Smooth muscle cell (in vitro differentiated cells): ENCODE results near the gene DIP2C. TPM values are rescaled to one million over a fixed set of nuclear protein-coding genes. Genes with fewer than 3 reads are reported as not detected.

Source experiments
- DNase-seq: peaks from one replicate; lab custom pipeline; 2025; ENCODE audit not compliant: unreplicated experiment; lab: John Stamatoyannopoulos, UW
- H2AFZ ChIP-seq: fragments of 200-600 bp; sonication (generic); 2 replicates; pipeline ENCODE4 v1.6.0; 2016; ENCODE audit warnings: antibody characterized with exemption, low read depth, mild to moderate bottlenecking
- H3F3A ChIP-seq: fragments of 200-600 bp; sonication (generic); 2 replicates; pipeline ENCODE4 v1.6.0; 2017; ENCODE audit warnings: antibody characterized with exemption, low read depth
- H3K27ac ChIP-seq: fragments of 200-600 bp; sonication (generic); 2 replicates; pipeline ENCODE4 v1.5.1; 2016; ENCODE audit warnings: low read depth, mild to moderate bottlenecking
- H3K27me3 ChIP-seq: fragments of 200-600 bp; sonication (generic); 2 replicates; pipeline ENCODE4 v1.6.1; 2016; ENCODE audit warnings: low read depth, mild to moderate bottlenecking
- H3K36me3 ChIP-seq: fragments of 200-600 bp; sonication (generic); 2 replicates; pipeline ENCODE4 v1.5.1; 2016; ENCODE audit warnings: low read depth
- H3K4me1 ChIP-seq: fragments of 200-600 bp; sonication (generic); 2 replicates; pipeline ENCODE4 v1.5.1; 2016; ENCODE audit warnings: low read depth
- H3K4me2 ChIP-seq: fragments of 200-600 bp; sonication (generic); 2 replicates; pipeline ENCODE4 v1.6.0; 2016; ENCODE audit warnings: mild to moderate bottlenecking
- H3K4me3 ChIP-seq: fragments of 200-600 bp; sonication (generic); 2 replicates; pipeline ENCODE4 v1.5.1; 2016; ENCODE audit warnings: mild to moderate bottlenecking
- H3K79me2 ChIP-seq: fragments of 200-600 bp; sonication (generic); 2 replicates; pipeline ENCODE4 v1.6.0; 2016; ENCODE audit warnings: low read depth, mild to moderate bottlenecking
- H3K9ac ChIP-seq: fragments of 200-600 bp; sonication (generic); 2 replicates; pipeline ENCODE4 v1.6.0; 2016; ENCODE audit warnings: low read depth
- H3K9me3 ChIP-seq: fragments of 200-600 bp; sonication (generic); replicated peaks from 2 replicates; pipeline ENCODE4 v1.5.1; 2016; ENCODE audit warnings: low read depth
- H4K20me1 ChIP-seq: fragments of 200-600 bp; sonication (generic); 2 replicates; pipeline ENCODE4 v1.6.0; 2016; ENCODE audit warnings: low read depth
- WGBS: methylation state at CpG from one replicate; pipeline ENCODE4 v1.1.7; 2016; ENCODE audit warnings: low lambda C conversion rate; 5-methylcytosine and 5-hydroxymethylcytosine counted together
- polyA plus RNA-seq: library from polyadenylated mRNA; unstranded; fragments of >200 nt; fragmentation: Nextera tagmentation; extraction: Ambion mirVana; gene quantifications from 2 replicates; pipeline ENCODE4 v1.2.1, GENCODE V29; 2016
- total RNA-seq: library from RNA; depleted of rRNA; stranded (reverse); fragments of >200 nt; gene quantifications from 2 replicates; pipeline ENCODE4 v1.2.3, GENCODE V29; 2014
- TF ChIP-seq, protein P1 (sequence below): fragments of 200-600 bp; sonication (generic); IDR thresholded peaks from 2 replicates; pipeline ENCODE4 v1.5.1; 2017; ENCODE audit warnings: borderline replicate concordance, mild to moderate bottlenecking, antibody characterized with exemption; ENCODE audit not compliant: insufficient read depth, poor library complexity, severe bottlenecking

Gene DIP2C
- total and polyA plus RNA-seq, 2 experiments from 2014 or later = 14.9 to 15.3 TPM

DNA sequence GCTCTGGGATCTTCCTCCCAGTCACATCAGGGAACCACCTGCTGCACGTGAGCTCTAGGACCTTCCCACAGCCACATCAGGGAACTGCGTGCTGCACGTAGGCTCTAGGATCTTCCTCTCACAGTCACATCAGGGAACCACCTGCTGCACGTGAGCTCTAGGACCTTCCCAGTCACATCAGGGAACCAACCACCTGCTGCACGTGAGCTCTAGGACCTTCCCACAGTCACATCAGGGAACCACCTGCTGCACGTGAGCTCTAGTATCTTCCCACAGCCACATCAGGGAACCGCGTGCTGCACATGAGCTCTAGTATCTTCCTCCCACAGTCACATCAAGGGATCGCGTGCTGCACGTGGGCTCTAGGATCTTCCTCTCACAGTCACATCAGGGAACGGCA is 229.7 kb downstream of the DIP2C start:
- peaks cover 90% of the 10 kb centered on the region for H4K20me1 ChIP-seq
- no peaks in the 10 kb centered on the region for H3K4me1 ChIP-seq
- no peaks in the 10 kb centered on the region for H3K9me3 ChIP-seq
- WGBS = 97% methylated on average over 12 of the region's 12 CpGs
- H3K9ac ChIP-seq = no peak overlapping the region
- no peaks in the 10 kb centered on the region for H3F3A ChIP-seq
- H3K36me3 ChIP-seq = no peaks in the 10 kb centered on the region
- H3K4me2 ChIP-seq = no peak overlapping the region
- no peak for DNase-seq
- peaks cover 14% of the 10 kb centered on the region for H3K79me2 ChIP-seq
- TF ChIP-seq, protein P1, sequence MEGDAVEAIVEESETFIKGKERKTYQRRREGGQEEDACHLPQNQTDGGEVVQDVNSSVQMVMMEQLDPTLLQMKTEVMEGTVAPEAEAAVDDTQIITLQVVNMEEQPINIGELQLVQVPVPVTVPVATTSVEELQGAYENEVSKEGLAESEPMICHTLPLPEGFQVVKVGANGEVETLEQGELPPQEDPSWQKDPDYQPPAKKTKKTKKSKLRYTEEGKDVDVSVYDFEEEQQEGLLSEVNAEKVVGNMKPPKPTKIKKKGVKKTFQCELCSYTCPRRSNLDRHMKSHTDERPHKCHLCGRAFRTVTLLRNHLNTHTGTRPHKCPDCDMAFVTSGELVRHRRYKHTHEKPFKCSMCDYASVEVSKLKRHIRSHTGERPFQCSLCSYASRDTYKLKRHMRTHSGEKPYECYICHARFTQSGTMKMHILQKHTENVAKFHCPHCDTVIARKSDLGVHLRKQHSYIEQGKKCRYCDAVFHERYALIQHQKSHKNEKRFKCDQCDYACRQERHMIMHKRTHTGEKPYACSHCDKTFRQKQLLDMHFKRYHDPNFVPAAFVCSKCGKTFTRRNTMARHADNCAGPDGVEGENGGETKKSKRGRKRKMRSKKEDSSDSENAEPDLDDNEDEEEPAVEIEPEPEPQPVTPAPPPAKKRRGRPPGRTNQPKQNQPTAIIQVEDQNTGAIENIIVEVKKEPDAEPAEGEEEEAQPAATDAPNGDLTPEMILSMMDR = no peak
- no peaks in the 10 kb centered on the region for H3K27me3 ChIP-seq
- no peak overlapping the region for H3K27ac ChIP-seq
- no peak overlapping the region for H2AFZ ChIP-seq
- no peak overlapping the region for H3K4me3 ChIP-seq

DNA sequence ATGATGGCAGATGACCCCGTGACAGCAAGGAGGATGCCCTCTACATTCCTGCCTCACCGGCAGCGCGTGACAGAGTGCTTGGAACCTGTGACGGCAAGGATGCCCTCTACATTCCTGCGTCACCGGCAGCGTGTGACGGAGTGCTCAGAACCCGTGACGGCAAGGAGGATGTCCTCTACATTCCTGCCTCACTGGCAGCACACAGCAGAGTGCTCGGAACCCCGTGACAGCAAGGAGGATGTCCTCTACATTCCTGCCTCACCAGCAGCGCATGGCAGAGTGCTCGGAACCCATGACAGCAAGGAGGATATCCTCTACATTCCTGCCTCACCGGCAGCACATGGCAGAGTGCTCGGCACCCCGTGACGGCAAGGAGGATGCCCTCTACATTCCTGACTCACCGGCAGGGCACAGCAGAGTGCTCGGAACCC is 231.0 kb downstream of the DIP2C start:
- H3K4me2 ChIP-seq = no peak overlapping the region
- no peaks in the 10 kb centered on the region for H3F3A ChIP-seq
- H3K27me3 ChIP-seq = no peaks in the 10 kb centered on the region
- WGBS = over 99% methylated on average over 21 of the region's 21 CpGs
- TF ChIP-seq, protein P1 = no peak
- H3K4me1 ChIP-seq = peaks cover 5% of the 10 kb centered on the region
- H3K9ac ChIP-seq = no peak overlapping the region
- no peak for DNase-seq
- no peaks in the 10 kb centered on the region for H3K36me3 ChIP-seq
- peaks cover 10% of the 10 kb centered on the region for H3K79me2 ChIP-seq
- no peak overlapping the region for H3K27ac ChIP-seq
- H3K9me3 ChIP-seq = no peaks in the 10 kb centered on the region
- H2AFZ ChIP-seq = no peak overlapping the region
- peaks cover 93% of the 10 kb centered on the region for H4K20me1 ChIP-seq
- no peak overlapping the region for H3K4me3 ChIP-seq

DNA sequence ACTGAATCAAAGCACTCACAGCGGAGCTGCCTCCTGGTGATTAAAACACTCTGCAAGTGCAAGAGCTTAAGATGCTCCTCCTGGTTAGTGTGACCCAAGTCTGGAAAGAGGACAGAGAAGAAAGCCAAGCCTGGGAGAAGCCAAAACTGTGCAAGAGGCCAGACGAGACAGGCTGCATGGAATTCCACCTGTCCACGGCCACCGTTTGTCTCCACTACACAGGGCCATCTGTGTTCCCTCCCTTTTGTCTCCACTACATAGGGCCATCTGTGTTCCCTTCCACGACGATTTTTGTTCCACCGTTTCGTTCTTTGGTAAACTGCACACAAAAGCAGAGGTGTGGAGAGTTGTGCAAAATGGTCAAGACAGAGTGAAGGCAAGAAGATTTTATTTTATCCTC is 233.0 kb downstream of the DIP2C start:
- WGBS = 87% methylated on average over 8 of the region's 8 CpGs
- Histone ChIP-seq H3K79me2 (peaks cover 13% of the 10 kb centered on the region), H3K9me3 (no peaks in the 10 kb centered on the region), H3K27me3 (no peaks in the 10 kb centered on the region), H3K4me3 (no peak overlapping the region), H3F3A (peaks cover 5% of the 10 kb centered on the region), H3K4me1 (peaks cover 11% of the 10 kb centered on the region), H2AFZ (no peak overlapping the region), H3K36me3 (no peaks in the 10 kb centered on the region), H3K27ac (no peak overlapping the region), H4K20me1 (peaks cover 93% of the 10 kb centered on the region), H3K4me2 (no peak overlapping the region), H3K9ac (no peak overlapping the region)
- TF ChIP-seq, protein P1 = no peak
- DNase-seq = no peak

DNA sequence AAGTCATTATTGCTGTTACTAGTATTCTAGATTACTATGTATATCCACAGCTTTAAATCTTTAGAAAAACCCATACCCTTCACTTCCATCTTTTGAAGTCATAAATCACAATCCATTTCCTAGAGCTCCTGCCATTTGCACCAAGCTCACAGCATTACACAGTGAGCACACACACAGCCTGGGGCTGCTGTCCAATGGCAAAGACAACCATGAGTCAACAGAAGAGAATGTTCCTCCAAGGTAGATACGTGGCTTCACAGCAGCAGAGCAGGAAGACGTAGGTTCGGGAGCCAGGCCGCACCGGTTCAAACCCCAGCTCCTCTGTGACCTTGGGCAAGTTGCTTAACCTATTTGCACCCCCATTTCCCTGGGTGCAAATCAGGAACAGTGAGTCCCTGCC is 234.6 kb downstream of the DIP2C start:
- 38% methylated on average over 5 of the region's 5 CpGs for WGBS
- Histone ChIP-seq H3K27me3 (no peaks in the 10 kb centered on the region), H3K79me2 (peaks cover 11% of the 10 kb centered on the region), H3F3A (peaks cover 8% of the 10 kb centered on the region), H3K9ac (no peak overlapping the region), H3K4me3 (no peak overlapping the region), H3K4me1 (peaks cover 11% of the 10 kb centered on the region), H3K27ac (no peak overlapping the region), H3K36me3 (no peaks in the 10 kb centered on the region), H3K9me3 (no peaks in the 10 kb centered on the region), H4K20me1 (peaks cover 93% of the 10 kb centered on the region), H3K4me2 (no peak overlapping the region), H2AFZ (no peak overlapping the region)
- no peak for DNase-seq
- TF ChIP-seq, protein P1 = no peak
